NCI-H226 (cell line): ENCODE results near the gene AIFM3.
A peak's percentile ranks its signal among the peaks of the same experiment; 100 is the strongest.

Experiments
- DNase-seq: peaks from one replicate; pipeline ENCODE4 v3.0.0-alpha.2; 2015

AIFM3 gene

GRCh38 chr22:21009638-21010425 lies 42.8 kb downstream of the AIFM3 start:
- DNase-seq = peak; percentile 16

- DNase-seq = no peak
Measured at GRCh38 chr22:21010426-21011113, 43.5 kb downstream of the AIFM3 start.

DNA sequence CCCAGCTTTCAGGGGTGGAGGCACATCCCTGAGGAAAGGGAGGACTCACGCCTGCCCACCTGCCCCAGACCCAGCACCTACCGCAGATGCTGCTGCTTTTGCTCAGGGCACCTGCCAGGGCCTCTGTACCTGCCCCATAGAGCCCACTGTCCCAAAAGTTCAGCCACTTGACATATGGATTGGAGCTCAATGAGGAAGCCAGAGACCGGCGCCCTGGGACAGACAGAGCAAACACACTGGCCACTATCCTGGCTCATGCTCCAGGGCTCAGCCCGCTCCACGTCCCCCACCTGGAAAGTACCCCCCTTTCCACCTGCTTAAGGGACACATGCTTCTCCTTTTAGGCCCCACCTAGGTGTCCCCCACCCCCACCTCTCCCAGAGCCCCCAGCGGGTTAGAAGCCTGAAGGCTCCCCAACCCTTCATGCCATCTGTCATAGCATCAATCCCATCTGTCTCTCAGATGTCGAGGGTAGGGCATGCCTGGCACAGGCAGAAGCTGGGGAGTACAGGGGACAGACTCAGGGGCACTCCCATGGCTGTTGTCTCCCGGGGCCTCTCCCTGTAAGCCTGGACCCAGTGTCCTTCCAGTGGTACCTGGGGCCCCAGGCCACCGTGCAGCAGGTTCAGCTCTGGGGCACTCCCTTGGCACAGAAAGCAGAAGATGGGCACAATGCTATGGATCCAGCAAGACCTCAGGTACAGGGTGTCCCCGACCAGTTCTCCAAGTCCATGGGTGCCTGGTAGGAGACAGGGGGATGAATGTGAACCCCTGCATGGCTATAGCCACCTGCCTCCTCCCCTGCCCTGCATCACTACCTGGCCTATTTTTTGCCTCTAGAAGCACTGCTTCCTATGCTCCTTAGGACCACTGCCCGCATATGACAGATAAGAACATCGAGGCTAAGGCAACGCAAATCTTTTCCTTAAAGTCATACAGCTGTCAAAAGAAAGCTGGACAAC lies 45.7 kb downstream of the AIFM3 start:
- no peak for DNase-seq

- no peak for DNase-seq
Measured at GRCh38 chr22:21013657-21014201, 46.7 kb downstream of the AIFM3 start.

- peak; percentile 82 for DNase-seq
Measured at GRCh38 chr22:21014202-21014725, 47.2 kb downstream of the AIFM3 start.

- peak; percentile 81 for DNase-seq
Measured at GRCh38 chr22:21014726-21015465, 47.8 kb downstream of the AIFM3 start, which contains the start of gene P2RX6. TSS of gene P2RX6 (plus strand) at chr22:21015165. CDS start at chr22:21015175, 10 bp downstream.

DNA sequence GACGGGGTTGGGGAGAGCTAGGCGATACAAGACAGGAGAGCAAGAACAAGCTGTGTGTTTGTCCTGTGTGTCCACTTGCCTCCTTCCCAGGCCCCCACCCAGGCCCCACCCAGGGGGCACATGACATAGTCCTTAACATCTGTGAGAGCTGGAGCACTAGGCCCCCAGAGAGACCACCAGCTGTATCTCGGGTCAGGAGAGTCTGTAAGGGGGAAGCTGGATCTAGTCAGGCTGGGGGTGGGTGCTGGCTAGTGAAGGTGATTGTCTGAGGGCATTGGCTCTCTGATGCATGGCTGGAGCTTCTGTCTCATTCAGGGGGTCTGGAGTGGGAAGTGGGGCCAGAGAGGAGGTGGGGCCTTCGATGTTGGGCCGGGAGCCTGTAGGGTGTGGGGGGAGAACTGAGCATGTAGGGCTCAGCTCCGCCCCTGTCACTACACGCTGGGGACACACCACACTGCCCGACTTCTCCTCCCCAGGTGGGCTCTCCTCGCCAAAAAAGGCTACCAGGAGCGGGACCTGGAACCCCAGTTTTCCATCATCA lies 48.5 kb downstream of the AIFM3 start:
- DNase-seq = no peak

DNA sequence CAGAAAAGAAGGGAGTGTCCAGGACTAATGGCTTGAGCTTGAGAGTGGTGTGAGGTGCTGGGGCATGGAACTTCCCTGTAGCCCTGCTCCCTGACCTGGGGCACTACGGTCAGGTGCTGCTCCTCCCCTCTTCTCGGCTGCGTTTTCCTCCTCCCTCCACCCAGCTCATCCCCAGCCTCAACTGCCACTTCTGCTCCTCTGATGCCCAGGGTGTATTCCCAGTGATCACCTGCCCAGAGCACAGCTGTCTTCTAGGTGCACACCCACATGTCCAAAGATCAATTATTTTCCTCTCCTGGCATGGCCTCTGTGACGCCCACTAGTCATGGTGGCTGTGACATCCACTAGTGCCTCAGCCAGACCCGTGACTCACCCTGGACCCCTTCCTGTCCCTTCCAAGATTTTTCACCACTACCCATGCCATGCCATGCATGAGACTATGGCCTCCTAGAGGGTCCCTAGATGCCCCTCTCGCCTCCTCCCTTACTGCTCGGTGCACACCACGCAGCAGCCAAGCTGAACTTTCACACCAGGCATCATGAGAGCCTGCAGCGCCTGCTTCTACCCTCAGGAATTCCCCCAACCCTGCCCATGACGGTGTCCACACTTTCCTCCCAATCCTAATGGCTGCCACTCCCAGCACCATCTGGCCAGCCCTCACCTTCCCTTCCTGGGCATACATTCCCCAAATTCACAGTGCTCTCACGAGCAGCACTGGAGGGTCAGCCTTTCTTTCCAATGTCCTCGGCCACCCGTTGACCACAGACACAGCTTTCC lies 49.8 kb downstream of the AIFM3 start:
- no peak for DNase-seq

GRCh38 chr22:21018314-21018713 lies 51.3 kb downstream of the AIFM3 start:
- DNase-seq = no peak

GRCh38 chr22:21020802-21021429 lies 53.9 kb downstream of the AIFM3 start:
- no peak for DNase-seq

DNA sequence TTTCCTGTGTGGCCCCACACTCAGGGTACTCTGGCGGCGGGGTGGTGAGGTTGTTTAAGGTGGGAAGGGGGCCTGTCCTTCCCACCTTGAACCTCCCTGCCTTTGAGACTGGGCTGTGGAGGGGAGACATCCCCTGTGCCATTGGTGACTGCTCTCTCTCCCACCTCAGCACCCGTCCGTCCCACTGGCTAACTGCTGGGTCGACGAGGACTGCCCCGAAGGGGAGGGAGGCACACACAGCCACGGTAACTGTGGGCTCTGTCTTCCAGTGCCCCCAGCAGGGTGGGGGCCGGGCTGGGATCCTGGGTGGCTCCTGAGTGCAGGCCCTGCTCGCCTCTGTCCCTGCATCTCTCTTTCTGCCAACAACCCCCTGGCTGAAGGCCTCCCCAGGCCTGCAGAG lies 55.5 kb downstream of the AIFM3 start:
- DNase-seq = no peak

DNA sequence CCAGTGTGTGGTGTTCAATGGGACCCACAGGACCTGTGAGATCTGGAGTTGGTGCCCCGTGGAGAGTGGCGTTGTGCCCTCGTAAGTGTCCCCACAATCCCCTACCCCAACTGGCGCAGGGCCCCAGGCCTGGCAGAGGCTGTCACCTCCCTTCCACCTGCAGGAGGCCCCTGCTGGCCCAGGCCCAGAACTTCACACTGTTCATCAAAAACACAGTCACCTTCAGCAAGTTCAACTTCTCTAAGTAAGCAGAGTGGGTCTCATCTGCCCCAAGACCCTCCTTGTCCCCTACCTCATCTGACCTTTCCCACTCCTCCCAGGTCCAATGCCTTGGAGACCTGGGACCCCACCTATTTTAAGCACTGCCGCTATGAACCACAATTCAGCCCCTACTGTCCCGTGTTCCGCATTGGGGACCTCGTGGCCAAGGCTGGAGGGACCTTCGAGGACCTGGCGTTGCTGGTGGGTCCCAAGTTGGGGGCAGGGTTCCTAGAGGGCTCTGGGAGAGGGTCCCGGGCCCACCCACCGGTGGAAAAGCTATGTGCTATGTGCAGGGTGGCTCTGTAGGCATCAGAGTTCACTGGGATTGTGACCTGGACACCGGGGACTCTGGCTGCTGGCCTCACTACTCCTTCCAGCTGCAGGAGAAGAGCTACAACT lies 56.0 kb downstream of the AIFM3 start:
- no peak for DNase-seq

GRCh38 chr22:21025266-21025665 lies 58.2 kb downstream of the AIFM3 start:
- DNase-seq = no peak

GRCh38 chr22:21025763-21026755 lies 59.0 kb downstream of the AIFM3 start:
- DNase-seq = no peak

GRCh38 chr22:21026783-21027692 lies 60.0 kb downstream of the AIFM3 start:
- peak; percentile 75 for DNase-seq

- no peak for DNase-seq
Measured at GRCh38 chr22:21028277-21029251, 61.5 kb downstream of the AIFM3 start.
